ENCODE measurements around the gene TREML1.
A peak's percentile ranks its signal among the peaks of the same experiment; 100 is the strongest.

The TREML1 gene, protein sequence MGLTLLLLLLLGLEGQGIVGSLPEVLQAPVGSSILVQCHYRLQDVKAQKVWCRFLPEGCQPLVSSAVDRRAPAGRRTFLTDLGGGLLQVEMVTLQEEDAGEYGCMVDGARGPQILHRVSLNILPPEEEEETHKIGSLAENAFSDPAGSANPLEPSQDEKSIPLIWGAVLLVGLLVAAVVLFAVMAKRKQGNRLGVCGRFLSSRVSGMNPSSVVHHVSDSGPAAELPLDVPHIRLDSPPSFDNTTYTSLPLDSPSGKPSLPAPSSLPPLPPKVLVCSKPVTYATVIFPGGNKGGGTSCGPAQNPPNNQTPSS

DNA sequence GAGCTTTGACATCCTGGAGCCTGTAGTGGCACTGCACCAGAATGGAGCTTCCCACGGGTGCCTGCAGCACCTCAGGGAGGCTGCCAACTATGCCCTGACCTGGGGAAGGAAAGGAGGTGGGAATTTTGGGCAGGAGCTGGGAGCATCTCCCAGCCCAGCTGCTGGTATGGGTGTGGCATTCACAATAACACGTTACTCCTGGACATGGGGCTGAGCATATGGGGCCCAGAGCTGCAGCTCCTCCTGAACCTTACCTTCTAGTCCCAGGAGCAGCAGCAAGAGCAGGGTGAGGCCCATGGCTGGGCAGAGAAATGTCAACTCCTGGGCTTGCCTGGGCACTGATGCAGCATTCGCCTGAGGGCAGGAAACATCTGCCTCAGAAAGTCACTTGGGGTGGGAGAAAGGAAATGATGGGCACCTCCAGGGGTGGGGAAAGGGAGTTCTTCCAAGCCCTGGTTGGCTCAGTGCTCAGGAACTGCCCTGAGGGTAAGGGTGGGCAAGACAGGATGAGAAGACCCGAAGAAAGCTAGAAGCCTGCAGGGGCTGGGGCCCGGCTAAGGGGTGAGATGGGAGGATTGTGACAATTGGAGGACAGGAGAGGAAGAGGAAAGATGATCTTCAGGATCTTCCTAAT lies at the start of gene TREML1:
Gene TREML1 (minus strand): TSS at position 356 of the 634 bp plus-strand sequence. CDS start 59 bp downstream, at position 297.
- in situ Hi-C loops (cut with MboI; ENCODE audit: low sequenced_read_pairs, unreplicated experiment) = no loop called here

DNA sequence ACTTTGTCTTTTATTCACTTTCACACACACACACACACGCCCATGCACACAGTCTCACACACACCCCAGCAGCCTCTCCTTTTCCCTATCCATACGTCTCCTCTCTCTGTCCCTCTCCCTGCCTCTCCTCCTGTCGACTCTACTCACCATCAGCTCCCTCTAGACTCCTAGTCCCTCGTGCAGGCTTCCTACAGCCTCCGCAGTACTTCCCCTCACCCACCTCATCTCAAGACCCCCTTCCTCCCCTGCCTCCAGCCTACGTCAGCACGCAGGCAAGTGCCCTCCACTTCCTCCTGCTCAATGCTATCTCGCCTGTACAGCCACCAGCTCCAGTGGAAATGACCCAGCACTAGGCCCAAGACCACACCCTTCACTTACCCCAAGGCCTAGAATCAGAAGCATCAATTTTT lies 47.6 kb upstream of the TREML1 start:
- TF ChIP-seq, protein P1, sequence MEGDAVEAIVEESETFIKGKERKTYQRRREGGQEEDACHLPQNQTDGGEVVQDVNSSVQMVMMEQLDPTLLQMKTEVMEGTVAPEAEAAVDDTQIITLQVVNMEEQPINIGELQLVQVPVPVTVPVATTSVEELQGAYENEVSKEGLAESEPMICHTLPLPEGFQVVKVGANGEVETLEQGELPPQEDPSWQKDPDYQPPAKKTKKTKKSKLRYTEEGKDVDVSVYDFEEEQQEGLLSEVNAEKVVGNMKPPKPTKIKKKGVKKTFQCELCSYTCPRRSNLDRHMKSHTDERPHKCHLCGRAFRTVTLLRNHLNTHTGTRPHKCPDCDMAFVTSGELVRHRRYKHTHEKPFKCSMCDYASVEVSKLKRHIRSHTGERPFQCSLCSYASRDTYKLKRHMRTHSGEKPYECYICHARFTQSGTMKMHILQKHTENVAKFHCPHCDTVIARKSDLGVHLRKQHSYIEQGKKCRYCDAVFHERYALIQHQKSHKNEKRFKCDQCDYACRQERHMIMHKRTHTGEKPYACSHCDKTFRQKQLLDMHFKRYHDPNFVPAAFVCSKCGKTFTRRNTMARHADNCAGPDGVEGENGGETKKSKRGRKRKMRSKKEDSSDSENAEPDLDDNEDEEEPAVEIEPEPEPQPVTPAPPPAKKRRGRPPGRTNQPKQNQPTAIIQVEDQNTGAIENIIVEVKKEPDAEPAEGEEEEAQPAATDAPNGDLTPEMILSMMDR (IDR thresholded peaks at IDR 0.05; ENCODE audit: borderline replicate concordance, control extremely low read depth, extremely low read depth, insufficient read depth, missing control alignments) = no peak
- in situ Hi-C loops (cut with MboI; ENCODE audit: low sequenced_read_pairs, unreplicated experiment) = no loop called here
- DNase-seq (ENCODE audit: low spot score) = no peak

More for the DNA sequence above, at the start of gene TREML1:
- DNase-seq (ENCODE audit: low spot score) = no peak
- TF ChIP-seq, protein P1 (IDR thresholded peaks at IDR 0.05; ENCODE audit: borderline replicate concordance, control extremely low read depth, extremely low read depth, insufficient read depth, missing control alignments) = no peak

DNA sequence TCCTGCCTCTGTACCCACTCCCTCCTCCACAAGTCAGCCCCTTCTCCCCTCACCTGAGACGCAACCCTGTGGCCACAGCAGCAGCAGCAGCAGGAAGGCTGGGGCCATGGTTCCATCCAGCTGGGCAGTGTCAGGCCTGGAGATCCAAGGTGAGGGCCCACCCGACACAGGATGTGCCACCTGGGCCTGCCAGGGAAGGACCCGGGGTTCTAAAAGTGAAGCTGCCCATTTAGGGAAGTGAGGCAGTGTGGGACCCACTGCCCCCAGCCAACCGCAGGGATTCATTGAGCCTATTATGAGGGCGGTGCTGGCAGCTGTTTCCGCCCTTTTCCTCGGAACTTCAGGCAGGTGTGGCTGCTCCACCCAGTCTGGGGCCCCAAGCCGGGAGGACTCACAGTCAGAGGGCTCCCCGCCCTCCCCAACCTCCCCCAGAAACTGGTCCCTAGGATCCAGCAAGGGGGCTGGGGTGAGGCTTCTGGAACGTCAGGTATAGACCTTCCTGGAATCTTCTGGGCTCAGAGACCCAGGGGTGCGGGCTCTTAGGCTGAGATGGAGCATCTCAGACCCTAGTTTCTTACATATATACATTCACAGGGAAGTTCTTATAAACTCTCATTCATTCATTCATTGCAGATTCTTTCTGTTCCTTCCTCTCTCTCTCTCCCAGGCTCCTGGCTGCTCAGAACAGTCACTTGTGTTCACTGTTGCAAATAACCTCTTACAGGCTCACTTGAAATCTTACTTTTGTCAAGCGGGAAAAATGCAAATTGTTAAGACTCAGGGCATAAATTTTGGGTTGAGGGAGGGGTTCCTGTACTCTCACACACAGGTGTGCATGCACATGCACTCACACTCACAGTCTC lies 47.0 kb upstream of the TREML1 start, which contains the start of gene TREML2:
Gene TREML2 (minus strand): TSS at position 249 of the 863 bp plus-strand sequence. CDS start 141 bp downstream, at position 108.
- no peak for DNase-seq (ENCODE audit: low spot score)
- in situ Hi-C loops (cut with MboI; ENCODE audit: low sequenced_read_pairs, unreplicated experiment) = no loop called here

DNA sequence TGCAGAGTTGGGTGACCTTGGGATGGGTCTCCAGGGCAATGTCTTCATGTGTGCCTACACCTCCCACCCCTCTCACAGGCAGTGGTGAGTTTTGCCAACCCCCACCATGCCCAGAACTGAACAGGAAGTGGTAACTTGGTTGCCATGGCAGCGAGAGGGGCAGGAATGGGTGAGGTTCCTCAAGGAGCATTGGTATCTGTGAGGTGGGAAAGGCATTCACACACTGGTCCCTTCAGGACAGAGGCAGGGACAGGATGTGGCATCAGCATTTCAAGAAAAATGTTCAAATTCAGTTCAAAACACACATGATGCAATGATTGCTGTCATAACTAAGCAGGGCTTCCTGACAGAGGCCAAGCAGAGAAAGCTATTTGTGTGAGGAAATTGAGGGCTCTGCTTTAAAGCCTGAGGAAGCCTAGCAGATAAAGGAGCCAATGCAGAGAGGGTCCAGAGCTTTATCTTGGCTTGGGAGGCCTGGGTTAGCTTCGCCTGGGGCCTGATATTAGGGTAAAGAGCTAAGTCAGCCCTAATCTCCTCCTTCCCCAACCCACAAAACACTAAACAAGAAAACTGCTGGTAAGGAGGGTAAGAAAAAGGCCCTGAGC lies 46.3 kb upstream of the TREML1 start:
- DNase-seq (ENCODE audit: low spot score) = no peak
- in situ Hi-C loops (cut with MboI; ENCODE audit: low sequenced_read_pairs, unreplicated experiment) = no loop called here
- TF ChIP-seq, protein P1 (IDR thresholded peaks at IDR 0.05; ENCODE audit: borderline replicate concordance, control extremely low read depth, extremely low read depth, insufficient read depth, missing control alignments) = no peak

More for the DNA sequence above, 47.0 kb upstream of the TREML1 start, which contains the start of gene TREML2:
- TF ChIP-seq, protein P1 (IDR thresholded peaks at IDR 0.05; ENCODE audit: borderline replicate concordance, control extremely low read depth, extremely low read depth, insufficient read depth, missing control alignments) = no peak

DNA sequence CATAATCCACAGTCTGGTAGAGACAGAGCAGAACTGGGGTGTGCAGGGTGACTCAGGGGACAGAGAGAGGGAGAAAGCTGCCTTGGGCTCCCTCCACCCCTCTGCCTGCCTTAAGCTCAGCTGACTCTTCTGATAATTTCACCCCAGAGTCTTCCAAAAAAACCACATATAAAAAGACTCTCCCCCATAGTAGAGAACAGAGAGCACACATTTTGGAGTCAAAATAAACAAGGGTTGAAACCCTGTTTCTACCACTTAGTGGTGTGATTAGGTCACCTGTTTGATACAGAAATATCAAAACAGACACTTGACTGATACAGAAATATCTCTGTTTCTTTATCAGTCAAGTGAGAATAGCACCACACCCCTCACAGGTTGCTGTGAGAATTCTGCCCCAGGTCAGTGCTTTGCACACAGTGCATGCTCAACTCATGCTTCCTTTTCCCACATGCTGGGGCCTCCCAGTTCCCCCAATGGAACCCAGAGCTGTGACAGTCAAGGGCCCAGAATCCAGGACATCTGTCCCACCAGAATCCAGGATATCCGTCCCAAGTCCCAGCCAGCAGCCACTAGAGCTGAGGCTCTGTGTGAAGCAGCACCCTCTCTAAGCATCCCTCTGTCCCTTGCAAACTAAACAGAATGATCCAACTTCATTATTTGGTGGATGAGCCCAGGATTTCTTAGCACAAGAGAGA lies 45.6 kb upstream of the TREML1 start:
- TF ChIP-seq, protein P1 (IDR thresholded peaks at IDR 0.05; ENCODE audit: borderline replicate concordance, control extremely low read depth, extremely low read depth, insufficient read depth, missing control alignments) = no peak
- DNase-seq (ENCODE audit: low spot score) = peak; percentile 60
- in situ Hi-C loops (cut with MboI; ENCODE audit: low sequenced_read_pairs, unreplicated experiment) = no loop called here
